CD4-positive, alpha-beta T cell treated with Interleukin-6 at 100 ng/mL for 8 hours (primary cell): ENCODE results near the gene TGFB1.
"Not testable (repeated sequence)": the region's sequence is repeated elsewhere in the genome, so short reads cannot be mapped to it uniquely, and the experiment has no call there.

Experiments used
- DNase-seq: peaks from one replicate; pipeline ENCODE4 v3.0.0-alpha.2; 2020; ENCODE audit warnings: mixed read lengths, low spot score

TGFB1 gene

GRCh38 chr19:41300555-41300954, 53.2 kb downstream of the TGFB1 start:
- no peak for DNase-seq

GRCh38 chr19:41299755-41300089, 54.0 kb downstream of the TGFB1 start:
- DNase-seq, result peak; percentile 52

GRCh38 chr19:41299046-41299754, 54.5 kb downstream of the TGFB1 start:
- DNase-seq, result no peak

- DNase-seq, result peak; percentile 31
Measured at GRCh38 chr19:41298348-41298964, 55.3 kb downstream of the TGFB1 start.

GRCh38 chr19:41297628-41298347, 55.9 kb downstream of the TGFB1 start:
- DNase-seq, result no peak

GRCh38 chr19:41296433-41296871, 57.3 kb downstream of the TGFB1 start:
- DNase-seq, result no peak

- DNase-seq, result no peak
Measured at GRCh38 chr19:41295499-41295898, 58.2 kb downstream of the TGFB1 start.

- DNase-seq, result no peak
Measured at GRCh38 chr19:41294393-41294792, 59.3 kb downstream of the TGFB1 start.

- DNase-seq, result not testable (repeated sequence)
Measured at GRCh38 chr19:41289814-41290213, 63.9 kb downstream of the TGFB1 start.

- DNase-seq, result no peak
Measured at GRCh38 chr19:41288673-41289530, 64.8 kb downstream of the TGFB1 start.
